KBM-7 (cell line): ENCODE measurements around the gene FDX1.
A peak's percentile ranks its signal among the peaks of the same experiment; 100 is the strongest.

Experiments
- DNase-seq: peaks from one replicate; pipeline ENCODE4 v3.0.0-alpha.2; 2015
- in situ Hi-C: fragments of 300-500 bp; cut with MboI; formaldehyde crosslinking; loops from 2 replicates; pipeline ENCODE4 v1.14.3; 2020; ENCODE audit warnings: low sequenced_read_pairs, low pct_unique_long_range_greater_than_20kb, mixed read lengths

The FDX1 gene

GRCh38 chr11:110454609-110455008 is 24.9 kb downstream of the FDX1 start:
- no peak for DNase-seq

GRCh38 chr11:110455718-110456117 is 26.0 kb downstream of the FDX1 start:
- DNase-seq = no peak
- in situ Hi-C loops = no loop called here

More at GRCh38 chr11:110454609-110455008, 24.9 kb downstream of the FDX1 start:
- in situ Hi-C loops = no loop called here

GRCh38 chr11:110463153-110463552 is 33.4 kb downstream of the FDX1 start:
- in situ Hi-C loops = no loop called here
- DNase-seq = peak; percentile 55

GRCh38 chr11:110465231-110465630 is 35.5 kb downstream of the FDX1 start:
- DNase-seq = no peak
- in situ Hi-C loops = no loop called here

GRCh38 chr11:110467556-110467955 is 37.8 kb downstream of the FDX1 start:
- in situ Hi-C loops = no loop called here
- DNase-seq = no peak

- DNase-seq = no peak
- in situ Hi-C loops = no loop called here
Measured at GRCh38 chr11:110468121-110468520, 38.4 kb downstream of the FDX1 start.

- DNase-seq = no peak
- in situ Hi-C loops = no loop called here
Measured at GRCh38 chr11:110469127-110469526, 39.4 kb downstream of the FDX1 start.

- in situ Hi-C loops = no loop called here
- no peak for DNase-seq
Measured at GRCh38 chr11:110470716-110471115, 41.0 kb downstream of the FDX1 start.

- in situ Hi-C loops = no loop called here
- DNase-seq = no peak
Measured at GRCh38 chr11:110471371-110471770, 41.6 kb downstream of the FDX1 start.

GRCh38 chr11:110472858-110473257 is 43.1 kb downstream of the FDX1 start:
- in situ Hi-C loops = no loop called here
- DNase-seq = no peak

- DNase-seq = no peak
- in situ Hi-C loops = no loop called here
Measured at GRCh38 chr11:110473706-110474105, 44.0 kb downstream of the FDX1 start.

- in situ Hi-C loops = no loop called here
- DNase-seq = no peak
Measured at GRCh38 chr11:110474578-110474977, 44.8 kb downstream of the FDX1 start.

- in situ Hi-C loops = no loop called here
Measured at GRCh38 chr11:110475671-110476070, 45.9 kb downstream of the FDX1 start.

GRCh38 chr11:110478410-110478809 is 48.7 kb downstream of the FDX1 start:
- in situ Hi-C loops = no loop called here
- DNase-seq = no peak

More at GRCh38 chr11:110475671-110476070, 45.9 kb downstream of the FDX1 start:
- no peak for DNase-seq

- in situ Hi-C loops = no loop called here
- peak; percentile 31 for DNase-seq
Measured at GRCh38 chr11:110479108-110480101, 49.7 kb downstream of the FDX1 start.

- in situ Hi-C loops = no loop called here
Measured at GRCh38 chr11:110481523-110481922, 51.8 kb downstream of the FDX1 start.

GRCh38 chr11:110486156-110486555 is 56.4 kb downstream of the FDX1 start:
- DNase-seq = no peak
- in situ Hi-C loops = no loop called here

More at GRCh38 chr11:110481523-110481922, 51.8 kb downstream of the FDX1 start:
- DNase-seq = no peak

- no peak for DNase-seq
- in situ Hi-C loops = no loop called here
Measured at GRCh38 chr11:110488446-110488845, 58.7 kb downstream of the FDX1 start.

- no peak for DNase-seq
- in situ Hi-C loops = no loop called here
Measured at GRCh38 chr11:110490886-110491285, 61.1 kb downstream of the FDX1 start.

GRCh38 chr11:110491577-110492320 is 62.0 kb downstream of the FDX1 start:
- DNase-seq = no peak
- in situ Hi-C loops = no loop called here
